Ascending aorta (tissue), 2 donors: ENCODE results near the gene BLZF1. TPM values are rescaled to one million over a fixed set of nuclear protein-coding genes. Genes with fewer than 3 reads are reported as not detected.
"Not testable (repeated sequence)": the region's sequence is repeated elsewhere in the genome, so short reads cannot be mapped to it uniquely, and the experiment has no call there.

ENCODE experiments used
- DNase-seq, 2 donors: peaks; one replicate each; pipeline ENCODE4 v3.0.0-alpha.2; 2019; ENCODE audit warnings: low spot score in 2 of 2
- H3K27ac ChIP-seq, 2 donors: fragments of 200-600 bp; sonication (generic); one replicate each; pipeline ENCODE4 v1.5.1; 2016 to 2017; ENCODE audit warnings: mild to moderate bottlenecking in 1 of 2
- H3K27me3 ChIP-seq: fragments of 200-600 bp; sonication (generic); one replicate; pipeline ENCODE4 v1.5.1; 2017
- H3K36me3 ChIP-seq, 2 donors: fragments of 200-600 bp; sonication (generic); one replicate each; pipeline ENCODE4 v1.5.1; 2016
- H3K4me1 ChIP-seq, 2 donors: fragments of 200-600 bp; sonication (generic); one replicate each; pipeline ENCODE4 v1.5.1; 2016 to 2017; ENCODE audit warnings: mild to moderate bottlenecking in 1 of 2
- H3K4me3 ChIP-seq, 2 donors: fragments of 200-600 bp; sonication (generic); one replicate each; pipeline ENCODE4 v1.5.1; 2016 to 2017; ENCODE audit warnings: mild to moderate bottlenecking in 1 of 2
- H3K9me3 ChIP-seq, 2 donors: fragments of 200-600 bp; sonication (generic); one replicate each; pipeline ENCODE4 v1.5.1; 2016
- CTCF ChIP-seq, 3 experiments: fragments of 200-600 bp in 2 of 3; fragments of 450-650 bp in 1 of 3; sonication (generic) in 2 of 3; IDR thresholded peaks; one replicate each; pipeline ENCODE4 v1.5.1; 2016 to 2019; ENCODE audit warnings: antibody characterized with exemption in 3 of 3, mild to moderate bottlenecking in 1 of 3, moderate library complexity in 1 of 3
- intact Hi-C: fragments of 100-400 bp; cut with DNase I; formaldehyde crosslinking; loops from one replicate; pipeline ENCODE4 v1.15.1; 2023
- total RNA-seq: library from RNA; depleted of rRNA; stranded (reverse); fragments of >200 nt; gene quantifications from one replicate; pipeline ENCODE4 v1.1.0, GENCODE V29; 2016

Gene BLZF1
- total RNA-seq, 1 donor from 2014 or later, result 8.5 TPM

GRCh38 chr1:169338617-169339016 lies 29.4 kb upstream of the BLZF1 start:
- H3K4me3 ChIP-seq, result no peak overlapping the region
- intact Hi-C loops, result no loop called here
- peaks cover 0 to 5% of the 10 kb centered on the region in 2 donors for H3K36me3 ChIP-seq
- no peaks in the 10 kb centered on the region for H3K4me1 ChIP-seq
- no peak for TF ChIP-seq CTCF (IDR thresholded peaks at IDR 0.05)
- H3K27me3 ChIP-seq, result no peaks in the 10 kb centered on the region
- DNase-seq, result no peak
- no peak overlapping the region for H3K27ac ChIP-seq
- H3K9me3 ChIP-seq, result peaks cover 0 to 6% of the 10 kb centered on the region in 2 donors

DNA sequence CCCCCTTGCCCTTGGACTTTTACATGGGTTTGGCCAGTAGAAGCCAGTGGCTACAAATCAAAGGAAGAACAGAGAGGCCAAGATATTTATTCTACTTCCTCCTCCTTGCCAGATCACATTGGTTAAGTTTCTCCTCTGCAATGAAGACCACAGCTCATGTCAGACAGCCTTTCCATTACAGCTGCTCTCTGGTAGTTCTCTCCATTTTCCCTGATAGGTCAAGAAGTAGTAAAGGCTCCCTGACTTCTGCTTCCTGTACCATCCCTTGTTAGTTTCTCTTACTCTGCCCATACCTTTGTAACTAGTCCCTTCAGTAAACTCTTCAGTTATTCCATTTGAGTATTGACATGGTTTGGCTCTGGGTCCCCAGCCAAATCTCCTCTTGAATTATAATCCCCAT lies 28.2 kb upstream of the BLZF1 start:
- H3K27ac ChIP-seq, result no peak overlapping the region
- peaks cover 0 to 6% of the 10 kb centered on the region in 2 donors for H3K9me3 ChIP-seq
- no peaks in the 10 kb centered on the region for H3K4me1 ChIP-seq
- H3K36me3 ChIP-seq, result peaks cover 0 to 5% of the 10 kb centered on the region in 2 donors
- intact Hi-C loops, result no loop called here
- H3K27me3 ChIP-seq, result no peaks in the 10 kb centered on the region
- TF ChIP-seq CTCF (IDR thresholded peaks at IDR 0.05), result no peak
- no peak for DNase-seq
- H3K4me3 ChIP-seq, result no peak overlapping the region

GRCh38 chr1:169340882-169341281 lies 27.1 kb upstream of the BLZF1 start:
- H3K27me3 ChIP-seq, result no peaks in the 10 kb centered on the region
- no peak for DNase-seq
- no peak overlapping the region for H3K27ac ChIP-seq
- H3K4me1 ChIP-seq, result no peaks in the 10 kb centered on the region
- intact Hi-C loops, result no loop called here
- peaks cover 0 to 3% of the 10 kb centered on the region in 2 donors for H3K36me3 ChIP-seq
- TF ChIP-seq CTCF (IDR thresholded peaks at IDR 0.05), result no peak
- no peak overlapping the region for H3K4me3 ChIP-seq
- no peaks in the 10 kb centered on the region for H3K9me3 ChIP-seq

DNA sequence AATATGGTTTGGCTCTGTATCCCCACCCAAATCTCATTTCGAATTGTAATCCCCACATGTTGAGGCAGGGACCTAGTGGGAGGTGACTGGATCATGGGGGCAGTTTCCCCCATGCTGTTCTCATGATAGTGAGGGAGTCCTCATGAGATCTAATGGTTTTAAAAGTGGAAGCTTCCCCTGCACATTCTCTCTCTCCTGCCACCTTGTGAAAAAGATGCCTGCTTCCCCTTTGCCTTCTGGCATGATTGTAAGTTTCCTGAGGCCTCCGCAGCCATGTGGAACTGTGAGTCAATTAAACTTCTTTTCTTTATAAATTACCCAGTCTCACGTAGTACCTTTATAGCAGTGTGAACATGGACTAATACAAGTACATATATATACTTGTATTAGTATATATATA lies 25.9 kb upstream of the BLZF1 start:
- H3K9me3 ChIP-seq, intact Hi-C loops: not testable (repeated sequence)

GRCh38 chr1:169345511-169345910 lies 22.5 kb upstream of the BLZF1 start:
- no peaks in the 10 kb centered on the region for H3K36me3 ChIP-seq
- TF ChIP-seq CTCF (IDR thresholded peaks at IDR 0.05), result no peak
- no peaks in the 10 kb centered on the region for H3K27me3 ChIP-seq
- no peak overlapping the region for H3K27ac ChIP-seq
- intact Hi-C loops, result loop anchor here (5.0 kb wide), 1 partner anchor 1003 kb away; no protein-coding TSS in a partner anchor
- H3K4me1 ChIP-seq, result no peaks in the 10 kb centered on the region
- H3K4me3 ChIP-seq, result no peak overlapping the region
- DNase-seq, result no peak
- no peaks in the 10 kb centered on the region for H3K9me3 ChIP-seq

More for the DNA sequence above, 25.9 kb upstream of the BLZF1 start:
- not testable (repeated sequence) for H3K27ac ChIP-seq, H3K4me1 ChIP-seq, DNase-seq, H3K4me3 ChIP-seq, H3K27me3 ChIP-seq, H3K36me3 ChIP-seq

DNA sequence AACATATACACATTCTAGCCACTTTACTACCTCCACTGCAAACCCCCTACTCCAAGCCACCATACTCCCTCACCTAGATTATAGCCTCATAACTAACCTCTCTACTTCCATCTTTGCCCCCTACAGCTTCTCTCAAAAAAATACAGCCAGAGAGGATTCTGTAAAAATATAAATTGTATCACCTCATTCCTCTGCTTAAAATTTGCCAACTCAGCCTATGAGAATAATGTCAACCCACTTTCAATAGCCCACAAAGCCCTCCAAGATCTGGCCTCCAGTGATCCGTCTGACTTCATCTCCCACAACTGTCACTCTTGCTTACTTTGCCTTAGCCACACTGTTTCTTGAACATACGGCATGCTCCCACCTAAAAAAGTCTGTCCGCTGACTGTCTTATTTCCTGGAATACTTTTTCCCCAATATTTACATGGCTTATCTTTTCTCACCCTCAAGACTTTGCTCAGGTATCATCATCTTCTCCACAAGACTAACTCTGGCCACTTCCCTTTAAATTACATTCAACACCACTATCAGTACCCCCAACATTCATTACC lies 21.9 kb upstream of the BLZF1 start:
- intact Hi-C loops, result loop anchor here (5.0 kb wide), 1 partner anchor 1004 kb away; no protein-coding TSS in a partner anchor

More for the DNA sequence above, 21.9 kb upstream of the BLZF1 start:
- no peaks in the 10 kb centered on the region for H3K9me3 ChIP-seq
- no peak overlapping the region for H3K4me3 ChIP-seq
- no peak for DNase-seq
- H3K27ac ChIP-seq, result no peak overlapping the region
- H3K36me3 ChIP-seq, result no peaks in the 10 kb centered on the region
- no peak for TF ChIP-seq CTCF (IDR thresholded peaks at IDR 0.05)
- H3K4me1 ChIP-seq, result no peaks in the 10 kb centered on the region
- no peaks in the 10 kb centered on the region for H3K27me3 ChIP-seq
